OCI-LY7 (cell line): ENCODE measurements around the gene PLXDC2. TPM values are rescaled to one million over a fixed set of nuclear protein-coding genes. Genes with fewer than 3 reads are reported as not detected.

Experiments used
- BruUV-seq: library from RNA; stranded (reverse); fragments of 400-500 nt; replicated peaks from 2 replicates; lab custom pipeline; 2021; lab: Mats Ljungman, UMichigan
- CTCF ChIA-PET: fragments of 300-600 bp; sonication (Branson Sonifier 250); formaldehyde crosslinking; loops from one replicate; lab custom pipeline; 2022; ENCODE audit warnings: antibody characterized with exemption; ENCODE audit not compliant: unreplicated experiment; lab: Charles Lee
- POLR2A ChIA-PET: fragments of 300-600 bp; sonication (Branson Sonifier 250); formaldehyde crosslinking; loops from one replicate; lab custom pipeline; 2022; ENCODE audit warnings: antibody characterized with exemption; lab: Charles Lee
- DNase-seq: peaks from one replicate; pipeline ENCODE4 v3.0.0-alpha.2; 2015; ENCODE audit warnings: low spot score
- H2AFZ ChIP-seq: fragments of 200-600 bp; sonication (generic), shearing (Covaris generic); 2 replicates; pipeline ENCODE4 v1.6.1; 2014; ENCODE audit warnings: mild to moderate bottlenecking, antibody characterized with exemption, low read length, moderate library complexity
- H3K27ac ChIP-seq: fragments of 200-600 bp; sonication (generic); 2 replicates; pipeline ENCODE4 v1.5.1; 2014; ENCODE audit warnings: mixed run types, low read depth, mild to moderate bottlenecking, moderate library complexity, low read length, inconsistent platforms; ENCODE audit not compliant: poor library complexity, severe bottlenecking
- H3K36me3 ChIP-seq: fragments of 200-600 bp; sonication (generic); 2 replicates; pipeline ENCODE4 v1.6.1; 2014; ENCODE audit warnings: mild to moderate bottlenecking, antibody characterized with exemption, low read length, moderate library complexity, mixed read lengths; ENCODE audit not compliant: insufficient read depth
- H3K4me1 ChIP-seq: fragments of 200-600 bp; sonication (generic); 2 replicates; pipeline ENCODE4 v1.5.1; 2014; ENCODE audit warnings: mild to moderate bottlenecking, low read length; ENCODE audit not compliant: insufficient read depth, poor library complexity, severe bottlenecking
- H3K4me2 ChIP-seq: fragments of 200-600 bp; sonication (generic); 2 replicates; pipeline ENCODE4 v1.6.1; 2014; ENCODE audit warnings: mild to moderate bottlenecking, low read length
- H3K4me3 ChIP-seq: fragments of 200-600 bp; sonication (generic); 2 replicates; pipeline ENCODE4 v1.5.1; 2014; ENCODE audit warnings: mild to moderate bottlenecking, low read depth, low read length; ENCODE audit not compliant: poor library complexity, severe bottlenecking
- H3K79me2 ChIP-seq: fragments of 200-600 bp; sonication (generic); 2 replicates; pipeline ENCODE4 v1.6.1; 2016; ENCODE audit warnings: low read depth, mild to moderate bottlenecking, low read length, moderate library complexity, mixed read lengths; ENCODE audit not compliant: insufficient read depth
- H3K9me2 ChIP-seq: fragments of 200-600 bp; sonication (generic); 2 replicates; pipeline ENCODE4 v1.6.1; 2016; ENCODE audit warnings: mild to moderate bottlenecking, low read length, mixed read lengths; ENCODE audit not compliant: insufficient read depth
- H3K9me3 ChIP-seq: fragments of 200-600 bp; sonication (generic); 2 replicates; pipeline ENCODE4 v1.6.1; 2014; ENCODE audit warnings: mild to moderate bottlenecking, mixed run types, low read length, mixed read lengths
- H4K20me1 ChIP-seq: fragments of 200-600 bp; sonication (generic); 2 replicates; pipeline ENCODE4 v1.6.1; 2014; ENCODE audit warnings: mild to moderate bottlenecking, antibody characterized with exemption, low read length, moderate library complexity, mixed read lengths; ENCODE audit not compliant: insufficient read depth
- EZH2phosphoT487 ChIP-seq: fragments of 200-600 bp; sonication (generic); IDR thresholded peaks from 2 replicates; pipeline ENCODE4 v1.6.1; 2018; ENCODE audit warnings: low read depth, borderline replicate concordance, mild to moderate bottlenecking, mixed run types, antibody characterized with exemption, low read length, moderate library complexity, mixed read lengths
- intact Hi-C: fragments of 100-400 bp; cut with micrococcal nuclease; formaldehyde crosslinking; loops from one replicate; pipeline ENCODE4 v1.10.0; 2022; ENCODE audit not compliant: unreplicated experiment
- total RNA-seq, 2 experiments: library from RNA; depleted of rRNA in 1 of 2; stranded (reverse); fragments of >200 nt in 1 of 2; shearing (Covaris generic) in 1 of 2; gene quantifications; 2 replicates each; pipeline ENCODE4 v1.2.3, GENCODE V29; 2014 to 2022
- TF ChIP-seq, protein P1 (sequence below): fragments of 200-600 bp; sonication (generic); conservative IDR thresholded peaks from 2 replicates; pipeline ENCODE4 v1.5.1; 2014; ENCODE audit warnings: mild to moderate bottlenecking, antibody characterized with exemption, low read length, moderate library complexity, mixed read lengths

PLXDC2 gene
- total RNA-seq, 2 experiments from 2014 or later, result not detected

DNA sequence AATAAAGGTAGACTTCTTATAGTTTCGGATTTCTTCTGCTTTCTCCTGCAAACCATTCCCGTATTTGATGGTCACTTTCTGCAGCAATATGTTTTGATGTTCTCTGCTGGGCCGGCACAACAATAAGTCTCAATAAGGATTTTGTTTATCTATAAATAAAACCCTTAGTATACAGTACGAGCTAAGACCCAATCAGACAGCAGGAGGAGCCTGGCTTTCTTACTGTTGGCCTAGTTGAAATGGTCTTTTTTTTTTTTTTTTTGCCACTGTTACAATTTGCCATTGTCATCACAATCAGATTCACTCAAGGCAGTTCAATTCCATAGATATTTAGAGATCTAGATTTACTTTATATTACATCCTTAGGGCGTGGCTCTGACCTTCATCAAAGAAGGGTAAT lies 76.4 kb downstream of the PLXDC2 start:
- H2AFZ ChIP-seq, result no peak overlapping the region
- H4K20me1 ChIP-seq, result no peaks in the 10 kb centered on the region
- H3K4me1 ChIP-seq, result no peaks in the 10 kb centered on the region
- no peak overlapping the region for H3K4me3 ChIP-seq
- H3K9me3 ChIP-seq, result no peaks in the 10 kb centered on the region
- intact Hi-C loops, result no loop called here
- CTCF ChIA-PET, result no interaction called here
- no peaks in the 10 kb centered on the region for H3K79me2 ChIP-seq
- no peak overlapping the region for H3K27ac ChIP-seq
- POLR2A ChIA-PET, result interaction anchor here (0.6 to 0.7 kb wide), 2 partner anchors 13 to 59 kb away, joined by 3 to 5 read pairs; no protein-coding TSS in a partner anchor
- no peak overlapping the region for H3K4me2 ChIP-seq
- H3K36me3 ChIP-seq, result no peaks in the 10 kb centered on the region
- TF ChIP-seq, protein P1, sequence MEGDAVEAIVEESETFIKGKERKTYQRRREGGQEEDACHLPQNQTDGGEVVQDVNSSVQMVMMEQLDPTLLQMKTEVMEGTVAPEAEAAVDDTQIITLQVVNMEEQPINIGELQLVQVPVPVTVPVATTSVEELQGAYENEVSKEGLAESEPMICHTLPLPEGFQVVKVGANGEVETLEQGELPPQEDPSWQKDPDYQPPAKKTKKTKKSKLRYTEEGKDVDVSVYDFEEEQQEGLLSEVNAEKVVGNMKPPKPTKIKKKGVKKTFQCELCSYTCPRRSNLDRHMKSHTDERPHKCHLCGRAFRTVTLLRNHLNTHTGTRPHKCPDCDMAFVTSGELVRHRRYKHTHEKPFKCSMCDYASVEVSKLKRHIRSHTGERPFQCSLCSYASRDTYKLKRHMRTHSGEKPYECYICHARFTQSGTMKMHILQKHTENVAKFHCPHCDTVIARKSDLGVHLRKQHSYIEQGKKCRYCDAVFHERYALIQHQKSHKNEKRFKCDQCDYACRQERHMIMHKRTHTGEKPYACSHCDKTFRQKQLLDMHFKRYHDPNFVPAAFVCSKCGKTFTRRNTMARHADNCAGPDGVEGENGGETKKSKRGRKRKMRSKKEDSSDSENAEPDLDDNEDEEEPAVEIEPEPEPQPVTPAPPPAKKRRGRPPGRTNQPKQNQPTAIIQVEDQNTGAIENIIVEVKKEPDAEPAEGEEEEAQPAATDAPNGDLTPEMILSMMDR, result no peak
- TF ChIP-seq EZH2phosphoT487, result no peak
- no TSS peak for BruUV-seq
- H3K9me2 ChIP-seq, result no peaks in the 10 kb centered on the region
- no peak for DNase-seq

DNA sequence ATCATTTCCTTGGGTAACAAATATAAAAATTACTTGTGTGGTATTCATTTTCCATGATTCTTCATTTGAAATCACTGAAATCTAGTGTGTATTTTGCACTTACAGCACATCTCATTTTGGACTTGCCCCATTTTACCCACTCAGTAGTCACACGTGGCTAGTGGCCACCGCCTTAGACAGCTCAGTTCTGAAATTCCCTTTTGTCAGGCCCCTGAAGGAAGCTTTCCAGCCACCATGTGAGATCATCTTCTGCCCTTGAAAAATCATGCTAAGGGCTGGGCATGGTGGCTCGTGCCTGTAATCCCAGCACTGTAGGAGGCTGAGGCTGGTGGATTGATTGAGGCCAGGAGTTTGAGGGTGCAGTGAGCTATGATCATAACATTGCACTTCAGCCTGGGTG lies 79.3 kb downstream of the PLXDC2 start:
- H3K4me1 ChIP-seq, result no peaks in the 10 kb centered on the region
- BruUV-seq, result no TSS peak
- H3K9me2 ChIP-seq, result no peaks in the 10 kb centered on the region
- no peak overlapping the region for H3K27ac ChIP-seq
- DNase-seq, result no peak
- H3K9me3 ChIP-seq, result no peaks in the 10 kb centered on the region
- H3K4me3 ChIP-seq, result no peak overlapping the region
- intact Hi-C loops, result no loop called here
- no peaks in the 10 kb centered on the region for H3K36me3 ChIP-seq
- H4K20me1 ChIP-seq, result no peaks in the 10 kb centered on the region
- ChIA-PET POLR2A (no interaction called here), CTCF (no interaction called here)
- H3K4me2 ChIP-seq, result no peak overlapping the region
- H3K79me2 ChIP-seq, result no peaks in the 10 kb centered on the region
- no peak overlapping the region for H2AFZ ChIP-seq
- no peak for TF ChIP-seq EZH2phosphoT487
- TF ChIP-seq, protein P1, result no peak

DNA sequence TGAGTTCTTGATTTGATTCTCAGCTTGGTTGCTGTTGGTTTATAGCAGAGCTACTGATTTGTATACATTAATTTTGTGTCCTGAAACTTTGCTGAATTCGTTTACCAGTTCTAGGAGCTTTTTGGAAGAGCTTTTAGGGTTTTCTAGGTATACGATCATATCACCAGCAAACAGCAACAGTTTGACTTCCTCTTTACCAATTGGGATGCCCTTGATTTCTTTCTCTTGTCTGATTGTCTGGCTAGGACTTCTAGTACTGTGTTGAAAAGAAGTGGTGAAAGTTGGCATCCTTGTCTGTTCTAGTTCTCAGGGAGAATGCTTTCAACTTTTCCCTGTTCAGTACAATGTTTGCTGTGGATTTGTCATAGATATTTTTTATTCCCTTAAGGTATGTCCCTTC lies 86.2 kb downstream of the PLXDC2 start:
- Histone ChIP-seq H3K4me2 (no peak overlapping the region), H2AFZ (no peak overlapping the region), H3K4me3 (no peak overlapping the region), H3K4me1 (no peaks in the 10 kb centered on the region), H3K9me2 (no peaks in the 10 kb centered on the region), H3K9me3 (no peaks in the 10 kb centered on the region), H3K36me3 (no peaks in the 10 kb centered on the region), H3K79me2 (no peaks in the 10 kb centered on the region), H3K27ac (no peak overlapping the region), H4K20me1 (no peaks in the 10 kb centered on the region)
- POLR2A ChIA-PET, result no interaction called here
- no peak for DNase-seq
- TF ChIP-seq, protein P1, result no peak
- TF ChIP-seq EZH2phosphoT487, result no peak
- no TSS peak for BruUV-seq
- CTCF ChIA-PET, result no interaction called here
- intact Hi-C loops, result no loop called here
